Effector CD4-positive, alpha-beta T cell (primary cell): ENCODE results near the gene HSDL1.

Experiments used
- DNase-seq: peaks from one replicate; pipeline ENCODE4 v3.0.0-alpha.2; 2020

HSDL1 gene

GRCh38 chr16:84104231-84104630 lies 40.7 kb downstream of the HSDL1 start:
- no peak for DNase-seq

- DNase-seq: no peak
Measured at GRCh38 chr16:84103678-84104077, 41.3 kb downstream of the HSDL1 start.

- no peak for DNase-seq
Measured at GRCh38 chr16:84098939-84099338, 46.0 kb downstream of the HSDL1 start.

GRCh38 chr16:84096447-84097005 lies 48.5 kb downstream of the HSDL1 start:
- DNase-seq: no peak

- no peak for DNase-seq
Measured at GRCh38 chr16:84095466-84095865, 49.5 kb downstream of the HSDL1 start.

GRCh38 chr16:84093879-84094270 lies 51.1 kb downstream of the HSDL1 start:
- DNase-seq: no peak

- DNase-seq: no peak
Measured at GRCh38 chr16:84093120-84093878, 51.7 kb downstream of the HSDL1 start.

- DNase-seq: no peak
Measured at GRCh38 chr16:84091460-84091859, 53.5 kb downstream of the HSDL1 start.

- no peak for DNase-seq
Measured at GRCh38 chr16:84090211-84090610, 54.8 kb downstream of the HSDL1 start.

GRCh38 chr16:84088695-84089395 lies 56.1 kb downstream of the HSDL1 start:
- peak; percentile 21 for DNase-seq

GRCh38 chr16:84087466-84088151 lies 57.4 kb downstream of the HSDL1 start:
- DNase-seq: no peak

- no peak for DNase-seq
Measured at GRCh38 chr16:84087001-84087400, 58.0 kb downstream of the HSDL1 start.

GRCh38 chr16:84086341-84086740 lies 58.6 kb downstream of the HSDL1 start:
- no peak for DNase-seq

GRCh38 chr16:84085773-84086172 lies 59.2 kb downstream of the HSDL1 start:
- DNase-seq: no peak

- no peak for DNase-seq
Measured at GRCh38 chr16:84085271-84085667, 59.7 kb downstream of the HSDL1 start.

GRCh38 chr16:84084570-84085270 lies 60.3 kb downstream of the HSDL1 start:
- peak; percentile 57 for DNase-seq

- no peak for DNase-seq
Measured at GRCh38 chr16:84082835-84083569, 62.0 kb downstream of the HSDL1 start.

- no peak for DNase-seq
Measured at GRCh38 chr16:84082110-84082509, 62.9 kb downstream of the HSDL1 start.

- no peak for DNase-seq
Measured at GRCh38 chr16:84081446-84081989, 63.5 kb downstream of the HSDL1 start.

- DNase-seq: no peak
Measured at GRCh38 chr16:84080813-84081212, 64.2 kb downstream of the HSDL1 start.

GRCh38 chr16:84080378-84080777 lies 64.6 kb downstream of the HSDL1 start:
- no peak for DNase-seq

GRCh38 chr16:84079664-84080063 lies 65.3 kb downstream of the HSDL1 start:
- no peak for DNase-seq
